Measurements from ENCODE around the gene FAM241A.

FAM241A gene

DNA sequence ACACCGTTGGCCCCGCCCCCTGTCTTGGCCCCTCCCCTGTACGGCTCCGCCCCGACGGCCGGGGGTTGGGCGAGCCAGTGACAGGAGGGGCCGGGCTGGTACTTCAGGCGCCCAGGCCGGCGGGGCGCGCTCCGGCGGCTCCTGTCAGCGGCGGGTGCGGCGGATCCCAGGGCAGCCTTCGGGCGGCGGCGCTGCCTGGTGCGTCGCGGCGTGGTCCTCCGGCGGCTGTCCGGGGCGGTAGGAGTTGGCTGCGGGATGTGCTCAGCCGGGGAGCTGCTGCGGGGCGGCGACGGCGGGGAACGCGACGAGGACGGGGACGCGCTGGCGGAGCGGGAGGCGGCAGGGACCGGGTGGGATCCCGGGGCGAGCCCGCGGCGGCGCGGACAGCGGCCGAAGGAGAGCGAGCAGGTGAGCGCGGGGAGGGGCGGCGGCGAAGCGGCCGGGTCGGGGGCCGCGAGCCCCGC is at the start of gene FAM241A:
Gene FAM241A, plus strand, starts transcription at position 129 of the 464 bp plus-strand sequence. Its CDS starts 127 bp downstream, at position 256.
- H3K27ac ChIP-seq = peak within 1 kb of the TSS; percentile 74
- peak within 1 kb of the TSS; percentile 65 for H3K4me3 ChIP-seq (ENCODE audit: low read depth, low read length)
- TF ChIP-seq CTCF (IDR thresholded peaks at IDR 0.05; ENCODE audit: low read depth, low read length) = no peak
- peaks cover 5% of the 10 kb centered on the region for H3K36me3 ChIP-seq
- peak; percentile 93 for DNase-seq
- H3K27me3 ChIP-seq (ENCODE audit: insufficient read depth, low read depth, severe bottlenecking) = no peaks in the 10 kb centered on the region
- no peaks in the 10 kb centered on the region for H3K9me3 ChIP-seq (ENCODE audit: severe bottlenecking)

DNA sequence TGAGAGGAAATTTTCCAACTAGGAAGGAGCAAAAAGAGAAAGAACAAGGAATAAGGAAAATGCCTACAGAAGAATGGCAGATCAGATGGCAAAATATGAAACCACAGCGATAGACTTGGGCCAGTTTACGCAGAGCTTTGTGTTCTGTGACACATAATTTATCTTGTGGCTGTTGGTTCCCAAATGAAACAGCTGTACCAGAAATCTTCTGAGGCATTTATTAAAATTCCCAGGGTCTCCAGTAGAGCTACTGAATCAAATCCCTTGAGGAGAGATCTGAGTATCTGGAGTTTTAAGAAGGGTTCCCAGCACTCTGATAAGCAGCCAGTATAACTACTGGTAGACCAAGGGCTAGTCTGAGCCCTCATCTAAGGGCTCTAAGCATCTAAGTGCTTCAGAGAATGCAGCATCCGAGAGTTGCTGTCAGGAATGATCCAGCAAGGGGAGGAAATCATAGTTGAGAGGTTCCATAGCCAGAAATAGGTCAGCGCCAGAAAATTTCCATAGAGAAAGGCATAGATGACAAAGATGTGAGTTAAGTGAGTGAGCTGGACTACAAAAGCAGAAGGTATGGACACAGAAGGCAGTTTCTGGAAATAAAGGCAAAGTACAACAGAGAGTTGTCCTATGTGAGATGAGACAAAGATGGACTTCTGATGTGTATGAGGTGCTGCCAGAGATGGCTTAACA is 46.3 kb upstream of the FAM241A start:
- Histone ChIP-seq H3K4me3 (ENCODE audit: low read depth, low read length) (no peak overlapping the region), H3K27me3 (ENCODE audit: insufficient read depth, low read depth, severe bottlenecking) (no peaks in the 10 kb centered on the region), H3K9me3 (ENCODE audit: severe bottlenecking) (no peaks in the 10 kb centered on the region), H3K36me3 (peaks cover 3% of the 10 kb centered on the region; the same call in 1 of the 2 replicates), H3K27ac (no peak overlapping the region)
- no peak for TF ChIP-seq CTCF (IDR thresholded peaks at IDR 0.05; ENCODE audit: low read depth, low read length)
- DNase-seq = no peak

DNA sequence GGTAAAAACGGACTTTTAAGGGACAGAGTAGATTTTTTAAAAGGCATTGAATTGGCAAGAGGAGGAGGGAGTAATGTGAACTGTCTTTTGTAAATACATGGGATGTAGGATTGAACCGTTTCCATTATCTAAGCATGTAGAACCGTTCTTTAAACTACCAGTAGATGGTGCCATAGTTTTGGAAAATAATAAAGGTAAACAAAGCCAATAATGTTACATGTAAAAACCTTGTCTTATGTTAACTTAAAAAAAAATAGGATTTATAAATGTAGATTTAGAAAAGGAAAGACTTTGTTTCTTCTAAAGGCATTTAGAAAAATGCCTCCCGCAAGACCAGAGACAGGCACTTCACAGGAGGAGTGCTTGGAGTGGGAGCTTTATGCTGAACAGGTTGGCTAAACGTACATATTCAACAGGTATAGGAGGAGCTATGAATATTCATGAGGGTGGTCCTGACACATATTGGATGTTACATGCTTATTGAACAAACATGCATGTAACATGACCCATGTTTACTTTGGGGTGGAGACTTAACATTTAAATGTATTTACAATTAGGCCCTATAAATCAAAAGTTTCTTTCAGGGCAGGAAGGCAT is 45.5 kb upstream of the FAM241A start:
- Histone ChIP-seq H3K4me3 (ENCODE audit: low read depth, low read length) (no peak overlapping the region), H3K9me3 (ENCODE audit: severe bottlenecking) (no peaks in the 10 kb centered on the region), H3K27me3 (ENCODE audit: insufficient read depth, low read depth, severe bottlenecking) (no peaks in the 10 kb centered on the region), H3K36me3 (peaks cover 5% of the 10 kb centered on the region; the same call in 1 of the 2 replicates), H3K27ac (no peak overlapping the region)
- TF ChIP-seq CTCF (IDR thresholded peaks at IDR 0.05; ENCODE audit: low read depth, low read length) = peak; percentile 33; the same call in 1 of the 2 replicates
- DNase-seq = no peak

GRCh38 chr4:112102875-112103370 is 42.3 kb upstream of the FAM241A start:
- H3K9me3 ChIP-seq (ENCODE audit: severe bottlenecking) = peaks cover 3% of the 10 kb centered on the region
- no peak overlapping the region for H3K27ac ChIP-seq
- no peaks in the 10 kb centered on the region for H3K27me3 ChIP-seq (ENCODE audit: insufficient read depth, low read depth, severe bottlenecking)
- no peak for TF ChIP-seq CTCF (IDR thresholded peaks at IDR 0.05; ENCODE audit: low read depth, low read length)
- DNase-seq = no peak
- peaks cover 10% of the 10 kb centered on the region for H3K36me3 ChIP-seq
- H3K4me3 ChIP-seq (ENCODE audit: low read depth, low read length) = no peak overlapping the region

DNA sequence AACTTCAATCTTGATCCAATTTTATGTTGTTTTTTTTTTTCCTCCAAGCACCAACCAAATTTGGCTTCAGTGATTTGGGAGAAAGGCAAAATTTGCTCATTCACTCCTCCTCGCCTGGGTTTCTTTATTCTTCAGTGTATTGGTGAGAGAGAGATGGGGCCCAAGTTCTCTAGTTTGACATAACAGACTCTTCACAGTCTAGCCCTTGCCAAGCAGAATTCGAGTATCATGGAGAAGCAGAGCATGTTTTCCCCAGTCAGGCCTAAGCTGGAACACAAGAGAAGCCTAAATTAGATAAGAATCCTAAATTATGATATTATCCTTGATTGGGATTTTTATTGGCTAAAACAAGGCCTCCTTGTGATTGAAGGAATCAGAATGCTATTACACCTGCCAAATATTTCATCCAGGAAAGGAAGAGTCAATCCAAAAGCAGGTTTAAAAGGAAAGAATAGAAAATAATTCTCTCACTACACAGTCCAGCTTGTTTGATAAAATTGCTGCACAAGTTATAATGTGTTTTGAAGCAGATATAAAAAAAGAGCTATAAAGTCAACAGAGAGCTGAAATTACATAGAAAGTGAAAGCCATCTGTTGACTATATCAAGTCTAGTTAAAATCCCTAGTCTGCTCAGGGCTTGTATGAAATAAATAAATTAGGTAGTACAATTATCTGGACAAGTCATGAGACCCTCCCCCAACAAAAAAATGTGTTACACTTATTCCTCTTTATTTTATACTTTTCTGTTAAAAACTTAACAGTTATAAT is 39.9 kb upstream of the FAM241A start:
- peaks cover 10% of the 10 kb centered on the region for H3K36me3 ChIP-seq
- H3K27ac ChIP-seq = no peak overlapping the region
- H3K4me3 ChIP-seq (ENCODE audit: low read depth, low read length) = no peak overlapping the region
- H3K9me3 ChIP-seq (ENCODE audit: severe bottlenecking) = peaks cover 3% of the 10 kb centered on the region
- TF ChIP-seq CTCF (IDR thresholded peaks at IDR 0.05; ENCODE audit: low read depth, low read length) = no peak
- H3K27me3 ChIP-seq (ENCODE audit: insufficient read depth, low read depth, severe bottlenecking) = no peaks in the 10 kb centered on the region
- no peak for DNase-seq

Measured in WERI-Rb-1 (cell line).